SJSA1 (cell line): ENCODE data around the gene OGFOD3. TPM values are rescaled to one million over a fixed set of nuclear protein-coding genes. Genes with fewer than 3 reads are reported as not detected.

ENCODE experiments used
- DNase-seq, 2 experiments: peaks; one replicate each; pipeline ENCODE4 v3.0.0-alpha.2; 2015 to 2020; ENCODE audit warnings: low spot score in 2 of 2, low read depth in 1 of 2
- H3K27ac ChIP-seq: fragments of 250-450 bp; sonication (Bioruptor Pico); 2 replicates; pipeline ENCODE4 v1.5.1; 2020; ENCODE audit warnings: mild to moderate bottlenecking, moderate library complexity
- H3K27me3 ChIP-seq: fragments of 250-450 bp; sonication (Bioruptor Pico); replicated peaks from 2 replicates; pipeline ENCODE4 v1.5.1; 2020; ENCODE audit warnings: mild to moderate bottlenecking, moderate library complexity
- H3K36me3 ChIP-seq: fragments of 250-450 bp; sonication (Bioruptor Pico); 2 replicates; pipeline ENCODE4 v1.5.1; 2020; ENCODE audit warnings: mild to moderate bottlenecking
- H3K4me1 ChIP-seq: fragments of 250-450 bp; sonication (Bioruptor Pico); replicated peaks from 2 replicates; pipeline ENCODE4 v1.6.1; 2021; ENCODE audit warnings: mild to moderate bottlenecking
- H3K4me3 ChIP-seq: fragments of 250-450 bp; sonication (Bioruptor Pico); 2 replicates; pipeline ENCODE4 v1.5.1; 2020; ENCODE audit warnings: mild to moderate bottlenecking
- H3K9me3 ChIP-seq: fragments of 250-450 bp; sonication (Bioruptor Pico); replicated peaks from 2 replicates; pipeline ENCODE4 v1.5.1; 2020; ENCODE audit warnings: mild to moderate bottlenecking
- total RNA-seq: library from RNA; depleted of rRNA; stranded (reverse); fragments of >200 nt; shearing (Covaris generic); gene quantifications from 2 replicates; pipeline ENCODE4 v1.2.3, GENCODE V29; 2014

Gene OGFOD3
- total RNA-seq, 1 experiment from 2014 or later, result 87.6 TPM

DNA sequence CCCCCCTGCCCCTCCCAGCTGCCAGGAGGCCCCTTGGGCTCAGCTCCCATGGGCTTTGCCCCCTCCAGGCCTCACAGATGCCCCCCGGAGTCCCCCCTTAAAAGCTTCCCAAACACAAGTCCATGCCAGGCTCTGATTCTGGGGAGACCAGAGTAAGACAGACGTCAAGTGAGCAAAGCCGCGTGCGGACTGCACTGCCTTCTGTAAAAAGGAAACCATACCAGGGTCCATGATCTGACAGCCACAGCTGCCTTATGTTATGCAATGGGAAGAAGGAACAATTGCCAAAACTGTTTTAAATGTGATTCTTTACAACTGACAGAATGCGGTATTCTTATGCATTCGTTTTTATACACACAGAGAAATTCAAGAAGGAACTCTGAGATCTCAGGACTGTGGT lies 18.2 kb downstream of the OGFOD3 start:
- H3K27ac ChIP-seq, result no peak overlapping the region

DNA sequence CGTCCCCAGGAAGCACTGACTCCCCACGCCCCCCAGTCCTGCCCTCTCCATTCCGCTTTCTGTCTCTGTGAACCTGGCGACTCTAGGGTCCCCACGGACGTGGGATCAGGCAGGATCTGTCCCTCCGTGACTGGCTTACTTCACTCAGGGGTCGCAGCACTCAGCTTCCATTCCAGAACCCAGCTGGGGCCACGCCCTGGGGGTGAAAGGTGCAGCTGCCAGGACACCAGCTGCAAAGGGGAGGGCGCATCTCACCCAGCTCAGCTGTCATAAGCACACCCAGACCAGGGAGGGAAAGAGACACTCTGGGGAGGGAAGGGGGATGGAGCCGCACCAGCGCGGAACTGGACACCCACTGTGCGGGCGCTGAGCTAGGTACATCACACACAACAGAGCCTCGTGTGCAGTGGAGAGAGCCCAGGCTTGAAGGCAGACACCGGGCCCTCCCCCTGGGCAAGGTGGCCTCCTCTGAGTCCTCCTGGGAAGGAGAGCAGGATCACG lies 18.7 kb downstream of the OGFOD3 start:
- Histone ChIP-seq H3K9me3 (no peaks in the 10 kb centered on the region), H3K36me3 (peaks cover 79% of the 10 kb centered on the region), H3K4me1 (peaks cover 16% of the 10 kb centered on the region), H3K4me3 (no peak overlapping the region), H3K27me3 (no peaks in the 10 kb centered on the region), H3K27ac (no peak overlapping the region)
- DNase-seq, result no peak

More for the DNA sequence above, 18.2 kb downstream of the OGFOD3 start:
- peaks cover 16% of the 10 kb centered on the region for H3K4me1 ChIP-seq
- H3K36me3 ChIP-seq, result peaks cover 76% of the 10 kb centered on the region
- no peaks in the 10 kb centered on the region for H3K9me3 ChIP-seq
- H3K4me3 ChIP-seq, result no peak overlapping the region
- H3K27me3 ChIP-seq, result no peaks in the 10 kb centered on the region
- no peak for DNase-seq

- no peak overlapping the region for H3K4me3 ChIP-seq
Measured at GRCh38 chr17:82399041-82399441, 19.3 kb downstream of the OGFOD3 start.

GRCh38 chr17:82397449-82398335 lies 20.7 kb downstream of the OGFOD3 start:
- no peaks in the 10 kb centered on the region for H3K27me3 ChIP-seq
- H3K4me1 ChIP-seq, result peaks cover 16% of the 10 kb centered on the region
- DNase-seq, result peak in 1 of 2 experiments; percentile 54
- peaks cover 76% of the 10 kb centered on the region for H3K36me3 ChIP-seq
- no peak overlapping the region for H3K4me3 ChIP-seq
- no peak overlapping the region for H3K27ac ChIP-seq
- no peaks in the 10 kb centered on the region for H3K9me3 ChIP-seq

More at GRCh38 chr17:82399041-82399441, 19.3 kb downstream of the OGFOD3 start:
- no peak overlapping the region for H3K27ac ChIP-seq
- peaks cover 16% of the 10 kb centered on the region for H3K4me1 ChIP-seq
- H3K36me3 ChIP-seq, result peaks cover 76% of the 10 kb centered on the region
- no peaks in the 10 kb centered on the region for H3K27me3 ChIP-seq
- peak; percentile 43 to 63 for DNase-seq
- H3K9me3 ChIP-seq, result no peaks in the 10 kb centered on the region

DNA sequence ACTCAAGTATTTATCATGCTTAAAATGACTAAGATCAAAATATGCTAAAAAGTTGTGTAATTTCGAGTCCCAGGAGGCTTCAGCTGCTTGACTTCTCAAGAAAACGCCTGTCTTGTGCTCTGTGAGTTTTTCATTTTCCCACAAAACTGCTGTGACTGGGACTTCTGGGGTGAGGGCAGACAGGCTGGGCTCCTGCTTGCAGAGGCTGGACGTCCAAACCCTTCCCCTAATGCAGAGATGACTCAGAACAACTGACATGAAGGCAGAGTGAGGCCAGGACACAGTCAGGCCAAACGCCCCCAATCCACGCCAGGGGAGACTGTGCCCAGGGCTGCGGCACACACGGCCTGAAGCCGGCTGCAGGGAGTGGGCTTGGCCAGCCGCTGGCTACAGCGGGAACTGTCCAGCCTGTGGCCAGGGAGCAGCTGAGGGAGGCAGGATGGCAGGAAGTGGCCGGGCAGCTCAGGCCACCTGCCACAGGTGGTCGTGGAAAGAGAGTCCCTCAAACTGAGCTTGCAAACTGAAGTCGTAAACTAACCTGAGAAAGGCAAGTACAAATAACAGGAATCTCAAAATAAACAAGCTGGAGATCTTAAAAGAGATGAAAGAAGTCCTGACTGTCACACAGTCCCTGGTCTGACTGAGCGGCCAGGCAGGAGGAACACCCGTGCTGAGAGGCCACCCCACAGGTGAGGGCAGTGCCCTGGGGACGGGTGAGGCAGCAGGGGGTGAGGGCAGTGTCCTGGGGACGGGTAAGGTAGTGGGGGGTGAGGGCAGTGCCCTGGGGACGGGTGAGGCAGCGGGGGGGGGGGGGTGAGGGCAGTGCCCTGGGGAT lies 21.6 kb downstream of the OGFOD3 start:
- Histone ChIP-seq H3K4me1 (peaks cover 16% of the 10 kb centered on the region), H3K4me3 (no peak overlapping the region), H3K9me3 (no peaks in the 10 kb centered on the region), H3K27ac (no peak overlapping the region), H3K36me3 (peaks cover 77% of the 10 kb centered on the region), H3K27me3 (no peaks in the 10 kb centered on the region)
- no peak for DNase-seq

DNA sequence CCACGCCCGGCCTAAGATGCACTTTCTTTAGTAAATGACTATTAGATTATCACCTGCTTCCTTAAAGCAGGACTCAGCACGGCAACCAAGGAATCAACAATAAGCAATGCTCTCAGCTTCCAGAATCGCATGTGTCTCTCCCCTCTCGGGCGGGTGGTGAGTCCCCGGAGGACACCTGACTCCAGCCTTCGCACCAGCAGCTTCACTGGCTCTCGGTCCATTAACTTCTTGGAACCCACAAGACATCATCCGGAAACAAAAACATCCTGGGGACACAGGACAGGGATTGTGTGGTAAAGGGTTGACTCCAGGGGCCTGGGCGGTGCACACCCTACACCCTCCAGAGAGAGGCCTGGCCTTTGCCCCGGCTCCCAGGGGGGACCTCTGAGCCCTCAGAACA lies 24.1 kb downstream of the OGFOD3 start:
- no peaks in the 10 kb centered on the region for H3K27me3 ChIP-seq
- no peak overlapping the region for H3K4me3 ChIP-seq
- no peak for DNase-seq
- no peak overlapping the region for H3K27ac ChIP-seq
- H3K36me3 ChIP-seq, result peaks cover 65% of the 10 kb centered on the region
- no peaks in the 10 kb centered on the region for H3K9me3 ChIP-seq
- H3K4me1 ChIP-seq, result peaks cover 9% of the 10 kb centered on the region

- Histone ChIP-seq H3K27me3 (no peaks in the 10 kb centered on the region), H3K27ac (no peak overlapping the region), H3K4me3 (no peak overlapping the region), H3K36me3 (peaks cover 60% of the 10 kb centered on the region), H3K9me3 (no peaks in the 10 kb centered on the region), H3K4me1 (peaks cover 11% of the 10 kb centered on the region)
- no peak for DNase-seq
Measured at GRCh38 chr17:82392941-82393340, 25.4 kb downstream of the OGFOD3 start.

DNA sequence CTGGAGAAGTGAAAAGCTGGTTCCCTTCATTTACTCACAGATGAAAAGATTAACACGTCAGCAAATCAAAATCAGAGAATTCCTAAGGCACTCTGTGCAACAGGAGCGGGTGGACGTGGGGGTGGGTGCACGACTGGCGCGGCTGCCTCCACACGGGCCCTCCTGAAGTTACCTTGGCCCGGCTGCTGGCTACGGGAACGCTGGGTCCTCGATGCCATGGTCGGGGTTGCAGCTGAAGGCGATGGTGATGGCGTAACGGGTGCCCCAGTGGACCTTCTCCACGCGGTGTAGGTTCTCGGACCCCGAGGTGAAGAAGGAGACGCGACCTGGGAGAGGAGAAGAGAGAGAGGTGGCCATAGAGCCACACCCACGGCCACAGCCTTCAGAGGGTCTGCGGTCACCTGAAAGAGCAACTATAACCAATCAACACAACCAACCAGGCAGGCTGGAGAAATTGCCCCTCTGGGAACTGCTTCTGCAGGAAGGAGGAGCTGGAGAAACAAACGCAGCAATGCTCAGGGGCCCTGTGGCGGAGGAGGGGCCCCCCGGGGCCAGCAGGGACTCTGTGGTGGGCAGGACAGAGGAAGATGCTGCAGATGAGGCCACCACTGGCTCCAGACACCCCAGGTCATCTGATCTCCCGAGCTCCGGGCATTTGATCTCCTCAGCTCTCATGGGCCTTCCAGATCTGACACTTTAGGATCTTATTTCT lies 26.0 kb downstream of the OGFOD3 start:
- Histone ChIP-seq H3K27ac (no peak overlapping the region), H3K36me3 (peaks cover 55% of the 10 kb centered on the region), H3K4me3 (no peak overlapping the region), H3K4me1 (peaks cover 17% of the 10 kb centered on the region), H3K9me3 (no peaks in the 10 kb centered on the region), H3K27me3 (no peaks in the 10 kb centered on the region)
- DNase-seq, result no peak

- Histone ChIP-seq H3K27ac (no peak overlapping the region), H3K4me3 (no peak overlapping the region), H3K4me1 (peaks cover 20% of the 10 kb centered on the region), H3K36me3 (peaks cover 51% of the 10 kb centered on the region), H3K27me3 (no peaks in the 10 kb centered on the region), H3K9me3 (no peaks in the 10 kb centered on the region)
- no peak for DNase-seq
Measured at GRCh38 chr17:82391496-82392066, 26.8 kb downstream of the OGFOD3 start.

DNA sequence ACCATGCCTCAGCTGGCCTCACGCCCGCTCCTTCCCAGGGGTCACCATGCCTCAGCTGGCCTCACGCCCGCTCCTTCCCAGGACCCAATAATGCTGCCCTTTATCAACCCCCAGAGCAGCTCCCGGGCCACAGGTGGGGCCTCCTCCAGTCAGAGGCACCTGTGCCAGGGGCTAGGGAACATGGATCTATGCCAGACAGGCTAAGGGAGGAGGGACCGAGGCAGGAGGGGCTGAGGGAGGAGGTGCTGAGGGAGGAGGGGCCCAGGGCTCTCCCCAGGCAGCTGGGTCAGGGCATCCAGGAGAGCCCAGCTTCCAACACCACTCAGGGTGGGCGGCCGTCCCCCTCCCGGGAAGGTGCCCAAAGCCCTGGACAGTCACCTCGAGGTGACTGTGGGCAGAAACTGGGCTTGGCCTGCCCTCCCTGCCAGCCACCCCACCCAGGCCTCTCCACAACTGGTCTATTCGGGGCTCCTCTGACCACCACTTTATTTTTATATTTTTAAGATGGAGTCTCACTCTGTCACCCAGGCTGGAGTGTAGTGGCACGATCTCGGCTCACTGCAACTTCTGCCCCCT lies 27.4 kb downstream of the OGFOD3 start:
- peaks cover 23% of the 10 kb centered on the region for H3K4me1 ChIP-seq
- H3K9me3 ChIP-seq, result no peaks in the 10 kb centered on the region
- no peaks in the 10 kb centered on the region for H3K27me3 ChIP-seq
- no peak for DNase-seq
- no peak overlapping the region for H3K4me3 ChIP-seq
- peaks cover 48% of the 10 kb centered on the region for H3K36me3 ChIP-seq
- H3K27ac ChIP-seq, result no peak overlapping the region

GRCh38 chr17:82390015-82390859 lies 28.1 kb downstream of the OGFOD3 start:
- Histone ChIP-seq H3K9me3 (no peaks in the 10 kb centered on the region), H3K4me3 (no peak overlapping the region), H3K36me3 (peaks cover 42% of the 10 kb centered on the region), H3K27ac (no peak overlapping the region), H3K27me3 (no peaks in the 10 kb centered on the region), H3K4me1 (peaks cover 30% of the 10 kb centered on the region)
- DNase-seq, result no peak

DNA sequence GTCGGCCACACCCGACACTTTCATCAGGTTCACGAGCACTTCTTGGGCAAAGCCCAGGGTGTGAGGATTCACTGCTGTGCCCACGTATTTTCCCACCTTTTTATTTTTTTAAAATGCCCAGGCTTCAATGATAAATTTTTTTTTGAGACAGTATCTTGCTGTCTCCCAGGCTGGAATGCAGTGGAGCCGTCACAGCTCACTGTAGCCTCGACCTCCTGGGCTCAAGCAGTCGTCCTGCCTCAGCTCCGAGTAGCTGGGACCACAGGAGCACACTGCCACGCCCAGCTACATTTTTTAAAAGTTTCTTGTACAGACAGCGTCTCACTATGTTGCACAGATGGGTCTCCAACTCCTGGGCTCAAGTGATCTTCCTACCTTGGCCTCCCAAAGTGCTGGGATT lies 29.0 kb downstream of the OGFOD3 start:
- Histone ChIP-seq H3K27ac (no peak overlapping the region), H3K4me1 (peaks cover 38% of the 10 kb centered on the region), H3K27me3 (no peaks in the 10 kb centered on the region), H3K36me3 (peaks cover 36% of the 10 kb centered on the region), H3K9me3 (no peaks in the 10 kb centered on the region), H3K4me3 (no peak overlapping the region)
- no peak for DNase-seq
